PFSK-1 (cell line): ENCODE data around the gene ZNF24.

Source experiments
- FOXP2 ChIP-seq: optimal IDR thresholded peaks from 2 replicates; pipeline ENCODE3; 2011; ENCODE audit warnings: borderline replicate concordance, control low read depth, inconsistent platforms; ENCODE audit not compliant: insufficient read depth; ENCODE audit errors: extremely low read length, extremely low read depth
- POLR2AphosphoS5 ChIP-seq: IDR thresholded peaks from 2 replicates; pipeline ENCODE4 v1.6.1; 2012; ENCODE audit warnings: low read depth, mild to moderate bottlenecking, control low read depth, low read length, moderate library complexity
- SIN3A ChIP-seq: IDR thresholded peaks from 2 replicates; pipeline ENCODE4 v1.6.1; 2012; ENCODE audit warnings: mild to moderate bottlenecking, low read length, moderate library complexity, borderline replicate concordance; ENCODE audit not compliant: insufficient read depth
- TAF1 ChIP-seq: IDR thresholded peaks from 2 replicates; pipeline ENCODE4 v1.6.1; 2012; ENCODE audit warnings: low read length, control low read depth, borderline replicate concordance; ENCODE audit not compliant: insufficient read depth
- TF ChIP-seq, protein P1 (sequence below), 2 experiments: IDR thresholded peaks; 2 replicates each; pipeline versions ENCODE4 v1.6.1 to v1.8.0; 2011 to 2012; ENCODE audit warnings: low read depth in 2 of 2, low read length in 2 of 2, control low read depth in 1 of 2, inconsistent platforms in 1 of 2, mild to moderate bottlenecking in 1 of 2, moderate library complexity in 1 of 2; ENCODE audit not compliant: insufficient read depth in 1 of 2

Gene ZNF24

DNA sequence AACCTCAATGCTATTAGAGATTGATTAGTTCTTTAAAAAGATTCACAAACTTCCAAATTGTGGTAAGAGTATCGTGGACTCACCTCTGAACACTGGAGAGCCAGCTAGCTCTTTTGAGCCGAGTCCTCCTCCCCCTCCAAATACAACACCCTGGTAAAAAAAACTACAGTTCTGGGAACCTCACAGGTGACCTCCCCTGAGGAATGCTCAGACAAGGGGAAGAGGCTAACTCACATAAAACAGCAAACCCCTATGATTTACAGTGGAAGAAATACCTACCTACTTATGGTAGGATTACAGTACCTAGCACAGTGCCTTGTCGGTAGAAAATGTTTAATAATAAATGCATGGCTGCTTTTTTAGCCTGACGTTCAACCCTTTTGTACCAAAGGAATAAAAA, 8.4 kb downstream of the ZNF24 start:
- no peak for TF ChIP-seq POLR2AphosphoS5
- TF ChIP-seq TAF1: no peak
- TF ChIP-seq FOXP2: no peak
- TF ChIP-seq, protein P1, sequence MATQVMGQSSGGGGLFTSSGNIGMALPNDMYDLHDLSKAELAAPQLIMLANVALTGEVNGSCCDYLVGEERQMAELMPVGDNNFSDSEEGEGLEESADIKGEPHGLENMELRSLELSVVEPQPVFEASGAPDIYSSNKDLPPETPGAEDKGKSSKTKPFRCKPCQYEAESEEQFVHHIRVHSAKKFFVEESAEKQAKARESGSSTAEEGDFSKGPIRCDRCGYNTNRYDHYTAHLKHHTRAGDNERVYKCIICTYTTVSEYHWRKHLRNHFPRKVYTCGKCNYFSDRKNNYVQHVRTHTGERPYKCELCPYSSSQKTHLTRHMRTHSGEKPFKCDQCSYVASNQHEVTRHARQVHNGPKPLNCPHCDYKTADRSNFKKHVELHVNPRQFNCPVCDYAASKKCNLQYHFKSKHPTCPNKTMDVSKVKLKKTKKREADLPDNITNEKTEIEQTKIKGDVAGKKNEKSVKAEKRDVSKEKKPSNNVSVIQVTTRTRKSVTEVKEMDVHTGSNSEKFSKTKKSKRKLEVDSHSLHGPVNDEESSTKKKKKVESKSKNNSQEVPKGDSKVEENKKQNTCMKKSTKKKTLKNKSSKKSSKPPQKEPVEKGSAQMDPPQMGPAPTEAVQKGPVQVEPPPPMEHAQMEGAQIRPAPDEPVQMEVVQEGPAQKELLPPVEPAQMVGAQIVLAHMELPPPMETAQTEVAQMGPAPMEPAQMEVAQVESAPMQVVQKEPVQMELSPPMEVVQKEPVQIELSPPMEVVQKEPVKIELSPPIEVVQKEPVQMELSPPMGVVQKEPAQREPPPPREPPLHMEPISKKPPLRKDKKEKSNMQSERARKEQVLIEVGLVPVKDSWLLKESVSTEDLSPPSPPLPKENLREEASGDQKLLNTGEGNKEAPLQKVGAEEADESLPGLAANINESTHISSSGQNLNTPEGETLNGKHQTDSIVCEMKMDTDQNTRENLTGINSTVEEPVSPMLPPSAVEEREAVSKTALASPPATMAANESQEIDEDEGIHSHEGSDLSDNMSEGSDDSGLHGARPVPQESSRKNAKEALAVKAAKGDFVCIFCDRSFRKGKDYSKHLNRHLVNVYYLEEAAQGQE (IDR thresholded peaks at IDR 0.05; ENCODE audit: insufficient read depth in 1 of 2, low read depth in 2 of 2, low read length in 2 of 2): no peak
- TF ChIP-seq SIN3A: no peak

DNA sequence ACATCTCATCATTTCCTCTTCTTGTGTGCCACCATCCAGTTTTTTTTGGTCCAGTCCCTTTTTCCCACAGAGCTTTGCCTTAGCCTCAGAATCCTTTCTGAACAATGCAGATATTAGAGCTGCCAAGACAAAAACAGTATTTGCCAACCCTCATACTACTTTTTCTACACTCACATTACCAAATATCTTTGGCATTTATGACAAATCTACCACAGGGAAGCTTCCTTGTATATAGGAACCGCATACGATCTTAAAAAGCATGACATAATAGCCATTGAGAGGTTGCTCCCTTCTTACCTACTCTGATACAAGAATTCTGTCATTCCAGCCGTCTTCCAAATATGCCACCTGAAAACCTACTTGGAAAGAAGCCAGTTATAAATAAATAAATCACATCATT, 9.4 kb downstream of the ZNF24 start:
- TF ChIP-seq TAF1 (no peak), POLR2AphosphoS5 (no peak), FOXP2 (no peak), SIN3A (no peak)
- TF ChIP-seq, protein P1 (IDR thresholded peaks at IDR 0.05; ENCODE audit: insufficient read depth in 1 of 2, low read depth in 2 of 2, low read length in 2 of 2): no peak

DNA sequence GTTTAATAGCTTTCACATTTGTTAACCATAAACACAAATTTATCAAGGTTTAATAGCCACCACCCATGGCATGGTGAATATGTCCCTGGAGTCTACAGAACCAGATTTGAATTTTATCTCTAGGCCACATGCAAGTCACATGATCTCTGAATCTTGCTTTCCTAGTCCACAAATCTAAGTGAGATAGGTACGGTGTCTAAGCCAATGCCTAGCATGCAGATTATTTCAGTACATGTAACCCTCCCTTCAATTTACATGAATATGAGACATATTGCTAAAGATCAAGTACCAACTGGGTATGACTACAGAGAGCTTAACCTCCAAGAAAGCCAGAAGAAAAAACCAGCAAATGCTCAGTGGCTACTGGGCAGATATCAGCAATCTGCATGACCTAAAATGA, 10.0 kb downstream of the ZNF24 start:
- no peak for TF ChIP-seq SIN3A
- TF ChIP-seq POLR2AphosphoS5: peak; percentile 61

- TF ChIP-seq SIN3A: no peak
- no peak for TF ChIP-seq TAF1
- no peak for TF ChIP-seq FOXP2
- TF ChIP-seq, protein P1 (IDR thresholded peaks at IDR 0.05; ENCODE audit: insufficient read depth in 1 of 2, low read depth in 2 of 2, low read length in 2 of 2): no peak
- TF ChIP-seq POLR2AphosphoS5: no peak
These were observed 12.7 kb downstream of the ZNF24 start for GRCh38 chr18:35331367-35332087.

- TF ChIP-seq SIN3A (no peak), POLR2AphosphoS5 (no peak)
These were observed 15.4 kb downstream of the ZNF24 start for GRCh38 chr18:35328868-35329267.

GRCh38 chr18:35326695-35327387, 17.4 kb downstream of the ZNF24 start:
- TF ChIP-seq FOXP2 (no peak), POLR2AphosphoS5 (no peak), TAF1 (no peak), SIN3A (no peak)
- TF ChIP-seq, protein P1 (IDR thresholded peaks at IDR 0.05; ENCODE audit: insufficient read depth in 1 of 2, low read depth in 2 of 2, low read length in 2 of 2): no peak
